ENCODE data around the gene SLX4IP.

The SLX4IP gene

GRCh38 chr20:10524034-10524476 lies 89.0 kb downstream of the SLX4IP start:
- DNase-seq = no peak

- DNase-seq = no peak
Observed at GRCh38 chr20:10524643-10525042, 89.5 kb downstream of the SLX4IP start.

DNA sequence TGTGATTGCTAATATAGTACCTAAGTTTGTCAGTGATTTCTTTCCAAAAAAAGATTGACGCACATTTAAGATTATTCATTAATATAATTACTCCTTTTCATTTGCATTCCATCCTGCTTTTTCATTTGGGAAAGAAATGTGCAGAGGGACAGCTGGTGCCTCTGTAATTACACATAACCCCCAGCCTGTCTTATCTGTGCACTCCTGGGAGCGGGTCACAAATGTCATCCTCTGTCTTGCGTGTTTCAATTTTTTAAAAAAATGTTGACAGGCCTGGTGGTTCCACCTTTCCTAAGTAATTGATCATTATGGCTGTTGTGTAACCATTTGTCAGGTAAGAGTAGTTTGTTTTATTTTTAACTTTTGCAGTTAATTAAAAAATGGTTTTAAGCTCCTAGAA lies 92.7 kb downstream of the SLX4IP start:
- DNase-seq = no peak

GRCh38 chr20:10530883-10531282 lies 95.8 kb downstream of the SLX4IP start:
- DNase-seq = no peak

DNA sequence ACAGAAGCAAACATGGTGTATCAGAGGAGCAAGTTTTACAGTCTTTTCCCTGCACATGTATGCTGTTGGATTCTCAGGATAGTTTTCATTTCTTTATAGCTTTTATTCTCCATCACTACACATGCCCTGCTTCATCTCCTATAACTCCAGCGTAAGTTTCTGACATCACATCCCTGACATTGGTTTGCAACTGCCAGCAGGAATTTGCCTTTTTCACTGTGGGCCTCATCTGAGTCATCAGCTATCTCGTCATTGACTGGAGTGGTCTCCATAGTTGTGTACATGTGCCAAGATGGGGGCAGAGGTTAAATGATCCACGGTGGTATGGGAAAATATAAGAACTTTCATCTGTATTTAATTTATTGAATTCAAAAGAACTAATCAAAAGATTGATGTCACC lies 96.7 kb downstream of the SLX4IP start:
- no peak for DNase-seq

DNA sequence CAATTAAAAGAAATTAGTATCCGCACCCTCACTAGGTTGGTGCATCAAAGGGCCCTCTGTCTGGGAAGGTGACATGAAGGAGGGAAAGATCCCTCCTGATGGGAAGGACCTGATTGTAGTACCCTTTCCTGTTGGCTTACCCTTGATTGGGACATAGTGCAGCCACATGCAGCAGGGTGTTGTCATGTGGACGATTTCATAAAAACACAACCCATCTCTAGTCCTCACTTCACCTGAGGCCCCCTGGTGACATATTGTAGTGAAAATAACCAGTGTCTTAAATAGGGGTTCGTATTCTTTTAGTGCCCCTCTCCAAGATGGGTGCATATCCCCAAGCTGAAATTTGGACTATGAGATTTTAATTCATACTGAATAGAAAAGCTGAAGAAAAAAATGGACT lies 97.3 kb downstream of the SLX4IP start:
- DNase-seq = no peak

DNA sequence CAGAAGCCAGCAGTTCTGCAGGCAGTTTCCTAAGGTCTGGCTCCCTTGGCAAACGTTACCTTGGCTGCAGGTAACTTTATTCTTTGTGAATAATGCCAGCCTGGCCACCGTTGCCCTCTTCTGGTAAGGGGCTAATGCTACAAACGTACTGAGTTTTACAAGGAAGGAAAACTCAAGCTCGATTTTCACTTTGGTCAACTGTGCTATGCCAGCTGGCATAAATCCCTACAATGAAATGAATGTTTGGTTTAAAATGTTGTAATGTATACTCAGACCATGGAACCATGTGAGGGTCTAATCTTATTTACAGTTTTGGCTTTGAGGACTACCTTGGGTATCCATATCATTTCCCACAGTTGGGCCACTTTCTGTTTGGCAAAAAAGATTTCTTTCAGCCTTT lies 101.4 kb downstream of the SLX4IP start:
- no peak for DNase-seq

GRCh38 chr20:10537850-10538480 lies 102.9 kb downstream of the SLX4IP start:
- peak in 1 of 2 experiments; percentile 25 for DNase-seq

GRCh38 chr20:10538768-10539167 lies 103.7 kb downstream of the SLX4IP start:
- DNase-seq = no peak

GRCh38 chr20:10539818-10540553 lies 104.9 kb downstream of the SLX4IP start:
- no peak for DNase-seq

DNA sequence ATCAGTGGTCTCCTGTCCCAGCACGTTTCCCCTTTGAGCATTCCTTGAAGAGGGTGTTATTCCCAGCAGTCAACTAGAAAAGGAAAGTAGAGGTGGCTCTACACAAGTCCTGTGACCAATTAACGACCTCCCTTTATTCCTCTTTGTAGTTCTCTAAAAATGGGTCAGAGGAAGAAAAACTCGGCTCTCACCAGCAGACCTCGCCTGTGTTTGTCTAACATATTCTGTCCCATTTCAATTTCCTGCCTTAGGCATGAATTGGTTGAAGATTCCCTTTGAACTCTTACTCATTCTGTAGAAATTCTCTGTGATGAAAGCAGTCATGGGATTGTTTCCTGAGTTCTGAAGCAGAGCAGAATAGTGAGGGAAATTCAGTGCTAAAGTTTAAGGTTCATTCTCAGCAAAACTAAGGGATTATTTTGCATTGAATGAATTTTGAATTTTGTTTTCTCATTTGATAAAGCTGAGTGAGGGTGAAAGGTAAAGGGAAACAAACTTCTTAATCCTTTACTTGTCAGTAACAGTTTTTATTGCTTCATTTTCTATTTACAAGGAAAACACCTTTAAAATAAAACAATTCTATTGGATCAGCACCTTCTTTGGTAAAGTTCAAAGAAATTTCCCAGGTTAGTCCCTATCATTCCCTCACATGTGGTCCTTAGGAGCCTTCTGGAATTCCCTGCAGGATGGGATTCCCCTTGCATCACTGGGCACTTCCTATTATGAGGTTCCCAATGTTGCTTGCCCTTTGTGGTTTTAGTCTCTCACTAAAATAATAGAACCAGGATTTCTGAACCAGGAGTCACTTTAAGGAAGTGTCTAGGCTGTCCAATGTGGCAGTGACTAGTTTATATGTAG lies 105.8 kb downstream of the SLX4IP start:
- peak; percentile 43 to 72 for DNase-seq

DNA sequence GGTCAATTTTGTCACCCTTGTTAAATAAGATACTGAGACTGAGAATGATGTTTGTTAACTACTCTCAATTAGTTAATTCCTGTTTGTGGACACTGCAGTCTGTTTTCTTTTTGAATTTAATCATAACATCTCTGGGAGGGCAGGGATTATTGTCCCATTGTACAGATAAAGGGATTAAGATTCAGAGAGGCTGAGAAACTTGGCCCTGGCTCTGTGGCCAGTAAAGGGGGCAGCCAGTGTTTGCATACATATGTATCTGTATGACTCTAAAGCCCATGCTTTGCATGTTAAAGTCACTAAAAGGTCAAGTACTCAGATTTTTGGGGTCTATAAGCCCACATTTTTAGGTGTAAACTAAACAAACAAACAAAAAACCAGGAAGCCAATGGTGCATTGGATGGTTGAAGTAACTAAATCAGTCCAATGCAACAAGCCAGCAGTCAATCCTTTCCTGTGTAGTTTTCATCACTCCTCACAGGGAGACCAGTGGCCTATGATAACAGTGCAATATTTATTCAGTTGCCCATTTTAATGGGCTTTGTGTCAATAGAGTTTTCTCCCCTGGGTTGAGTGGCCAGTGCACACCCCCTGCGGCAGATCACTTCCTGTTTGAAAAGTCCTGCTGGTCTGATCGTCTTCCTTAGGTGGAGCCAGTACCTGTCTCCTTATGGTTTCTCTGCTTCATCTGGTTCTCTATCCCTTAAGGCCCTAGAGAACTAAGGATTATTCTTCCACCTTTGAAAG lies 106.7 kb downstream of the SLX4IP start:
- DNase-seq = no peak

GRCh38 chr20:10542442-10542841 lies 107.3 kb downstream of the SLX4IP start:
- no peak for DNase-seq

DNA sequence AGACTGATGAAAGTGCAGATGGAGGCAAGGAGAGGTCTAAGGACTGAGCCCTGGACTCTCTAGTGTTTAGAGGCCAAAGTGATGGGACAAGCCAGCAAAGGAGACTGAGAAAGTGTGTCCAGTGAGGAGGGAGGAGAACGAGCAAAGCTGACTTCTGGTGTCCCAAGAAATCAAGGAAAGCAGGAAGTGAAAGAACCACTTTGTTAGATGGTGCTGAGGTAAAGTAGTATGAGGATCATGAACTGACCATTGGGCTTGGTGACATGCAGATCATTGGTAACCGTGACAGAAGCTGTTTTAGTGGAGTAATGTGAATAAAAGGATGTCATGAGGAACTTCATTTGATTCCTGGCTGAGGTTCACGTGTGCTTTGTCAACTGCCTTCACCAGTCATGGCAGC lies 108.4 kb downstream of the SLX4IP start:
- no peak for DNase-seq

DNA sequence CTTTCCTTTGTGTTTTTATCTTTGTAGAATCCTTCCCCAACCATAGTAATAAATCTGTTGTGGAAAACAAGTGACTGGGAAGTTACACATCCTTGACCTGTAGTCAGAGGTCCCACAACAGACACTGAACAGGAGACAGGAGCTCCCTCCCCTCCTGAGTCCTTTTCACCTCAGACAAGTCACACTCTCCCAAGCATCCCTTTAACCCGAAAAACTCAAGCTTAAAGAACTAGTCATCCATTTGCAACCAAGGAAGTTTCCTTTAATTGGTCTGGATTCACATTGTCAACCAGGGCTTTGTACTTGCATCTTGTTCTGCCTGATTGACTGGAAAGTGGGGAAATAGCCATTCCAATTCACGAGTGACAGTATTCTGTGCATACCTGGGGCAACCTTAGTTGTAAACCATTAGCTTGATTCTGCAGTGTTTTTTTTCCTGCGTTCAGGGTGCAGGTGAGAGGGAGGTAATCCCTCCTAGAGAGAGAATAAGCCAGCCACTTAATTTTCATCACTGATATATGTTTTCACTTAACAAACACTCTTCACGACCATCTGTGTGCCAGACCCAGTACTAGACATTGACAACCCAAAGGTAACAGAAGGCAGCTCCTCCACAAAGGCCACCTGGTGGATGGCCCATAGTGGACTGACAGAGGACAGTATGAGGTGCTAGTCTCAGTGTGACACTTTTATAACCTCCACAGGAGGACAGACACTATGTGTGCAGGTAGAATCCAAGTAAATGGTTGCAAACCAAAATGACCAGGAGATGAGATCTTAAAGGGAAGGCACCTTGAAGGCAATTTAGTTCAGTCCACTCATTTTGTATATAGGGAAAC lies 112.4 kb downstream of the SLX4IP start:
- no peak for DNase-seq

DNA sequence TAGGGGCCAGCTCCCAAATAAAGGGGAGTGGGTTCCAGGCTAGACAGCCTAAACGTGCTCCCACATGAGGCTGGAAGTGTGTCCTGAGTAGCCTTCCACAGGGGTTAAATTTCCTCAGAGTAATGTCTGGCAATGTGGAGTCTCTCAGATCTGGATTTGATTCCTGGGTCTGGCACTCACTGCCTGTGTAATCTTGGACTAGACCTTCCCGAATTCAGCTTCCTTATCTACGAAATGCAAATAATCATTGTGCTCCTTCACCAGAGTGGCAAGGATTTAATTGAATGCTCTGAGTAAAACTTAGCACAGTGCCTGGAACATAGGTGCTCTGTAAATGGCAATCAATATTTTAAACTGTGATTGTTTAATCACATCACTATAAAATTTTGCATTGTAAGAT lies 114.4 kb downstream of the SLX4IP start:
- DNase-seq = no peak

- no peak for DNase-seq
Observed at GRCh38 chr20:10550204-10551118, 115.4 kb downstream of the SLX4IP start.

DNA sequence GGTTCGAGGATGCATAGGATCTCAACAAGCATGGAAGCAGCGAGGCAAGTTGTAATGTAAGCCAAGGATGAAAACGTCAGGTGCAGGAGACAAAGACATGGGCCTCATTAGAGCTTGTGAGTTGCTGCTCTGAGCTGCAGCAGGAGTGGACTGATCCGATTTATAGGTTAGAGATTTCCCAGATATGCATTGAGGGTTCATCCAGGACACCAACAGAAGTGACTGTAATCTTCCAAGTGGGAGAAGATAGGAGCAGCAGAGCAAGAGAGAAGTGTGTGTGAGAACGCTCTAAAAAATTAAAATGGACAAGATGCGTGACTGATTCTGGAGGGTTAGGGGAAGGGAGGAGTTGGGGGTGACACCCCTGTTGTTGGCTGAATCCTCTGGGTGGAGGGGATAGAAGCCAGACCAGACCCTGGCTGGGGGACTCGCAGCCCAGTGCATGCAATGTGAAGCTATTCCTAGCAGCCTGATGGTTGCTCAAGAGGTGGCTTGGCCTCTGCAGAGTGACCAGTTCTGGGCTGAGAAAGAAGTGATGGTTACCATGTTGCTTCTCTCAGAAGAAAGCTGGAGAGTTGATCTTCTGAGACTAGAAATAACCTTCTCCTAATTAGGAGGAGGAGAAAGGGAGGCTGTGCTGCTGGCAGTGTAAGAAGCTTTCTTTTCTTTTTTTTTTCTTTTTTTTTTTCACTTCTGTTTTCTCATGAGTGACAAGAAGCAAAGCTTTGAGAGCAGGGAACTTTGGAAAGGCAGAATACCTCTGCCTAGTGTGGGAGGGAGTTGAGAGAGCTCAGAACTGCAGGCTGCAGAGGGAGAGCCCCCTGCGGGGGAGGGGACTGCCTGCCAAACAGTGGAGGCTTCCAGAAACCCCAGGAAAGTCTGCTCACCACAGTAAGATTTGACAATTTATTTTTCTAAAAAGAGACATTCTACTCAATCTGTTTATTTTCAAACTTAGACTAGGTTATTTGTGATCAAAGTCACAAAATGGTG lies 116.9 kb downstream of the SLX4IP start:
- DNase-seq = no peak

- DNase-seq = peak; percentile 23 to 73
Observed at GRCh38 chr20:10553326-10553984, 118.3 kb downstream of the SLX4IP start.

All from SW 1271 (cell line).